Keratinocyte (primary cell): ENCODE data around the gene CHRNA7. TPM values are rescaled to one million over a fixed set of nuclear protein-coding genes. Genes with fewer than 3 reads are reported as not detected.
A peak's percentile ranks its signal among the peaks of the same experiment; 100 is the strongest.
"Not testable (repeated sequence)": the region's sequence is repeated elsewhere in the genome, so short reads cannot be mapped to it uniquely, and the experiment has no call there.

Experiments
- DNase-seq: peaks from one replicate; pipeline ENCODE4 v3.0.0-alpha.2; 2011; ENCODE audit warnings: low read depth, missing footprints, low spot score
- FAIRE-seq: peaks from 2 replicates; lab custom pipeline; 2011; peaks lifted over from hg19 to GRCh38; lab: Jason Lieb, UNC
- H2AFZ ChIP-seq: 2 replicates; pipeline ENCODE4 v1.6.0; 2012; ENCODE audit warnings: low read length, control low read depth, inconsistent platforms; ENCODE audit not compliant: control insufficient read depth
- H3K27ac ChIP-seq: 2 replicates; pipeline ENCODE4 v1.5.1; 2011; ENCODE audit warnings: low read length; ENCODE audit not compliant: control insufficient read depth, insufficient read depth
- H3K27me3 ChIP-seq: 3 replicates; pipeline ENCODE4 v1.6.0; 2011; ENCODE audit warnings: low read length; ENCODE audit not compliant: control insufficient read depth, insufficient read depth; ENCODE audit errors: extremely low read depth
- H3K36me3 ChIP-seq, 2 experiments: 2 replicates in 1 of 2; 3 replicates in 1 of 2; pipeline ENCODE4 v1.5.1; 2011; ENCODE audit warnings: low read length in 2 of 2, mild to moderate bottlenecking in 1 of 2; ENCODE audit not compliant: control insufficient read depth in 2 of 2, insufficient read depth in 2 of 2; ENCODE audit errors: extremely low read depth in 1 of 2
- H3K4me1 ChIP-seq: 3 replicates; pipeline ENCODE4 v1.5.1; 2011; ENCODE audit warnings: low read length; ENCODE audit not compliant: control insufficient read depth, insufficient read depth; ENCODE audit errors: extremely low read depth
- H3K4me2 ChIP-seq: 3 replicates; pipeline ENCODE4 v1.6.0; 2011; ENCODE audit warnings: low read depth, low read length; ENCODE audit not compliant: control insufficient read depth, insufficient read depth; ENCODE audit errors: extremely low read depth
- H3K4me3 ChIP-seq, 3 experiments: fragments of 200-600 bp in 1 of 3; sonication (generic) in 1 of 3; 2 replicates in 2 of 3; 3 replicates in 1 of 3; pipeline ENCODE4 v1.5.1; 2011 to 2016; ENCODE audit warnings: low read length in 3 of 3, mild to moderate bottlenecking in 3 of 3, control low read depth in 2 of 3, inconsistent platforms in 1 of 3, low read depth in 1 of 3, mixed read lengths in 1 of 3, mixed run types in 1 of 3, moderate library complexity in 1 of 3; ENCODE audit not compliant: control insufficient read depth in 2 of 3, insufficient read depth in 2 of 3; ENCODE audit errors: extremely low read depth in 1 of 3
- H3K79me2 ChIP-seq: 2 replicates; pipeline ENCODE4 v1.6.0; 2012; ENCODE audit warnings: low read length; ENCODE audit not compliant: control insufficient read depth, insufficient read depth
- H3K9ac ChIP-seq: 3 replicates; pipeline ENCODE4 v1.6.0; 2011; ENCODE audit warnings: low read length; ENCODE audit not compliant: control insufficient read depth, insufficient read depth; ENCODE audit errors: extremely low read depth
- H3K9me1 ChIP-seq: 3 replicates; pipeline ENCODE4 v1.6.0; 2011; ENCODE audit warnings: low read length; ENCODE audit not compliant: control insufficient read depth, insufficient read depth; ENCODE audit errors: extremely low read depth
- H3K9me3 ChIP-seq: 2 replicates; pipeline ENCODE4 v1.5.1; 2012; ENCODE audit warnings: low read depth, low read length; ENCODE audit not compliant: control insufficient read depth
- H4K20me1 ChIP-seq: 3 replicates; pipeline ENCODE4 v1.6.0; 2011; ENCODE audit warnings: low read length; ENCODE audit not compliant: control insufficient read depth, insufficient read depth; ENCODE audit errors: extremely low read depth
- EZH2 ChIP-seq: IDR thresholded peaks from one replicate; pipeline ENCODE4 v1.6.1; 2012; ENCODE audit warnings: inconsistent platforms, mild to moderate bottlenecking, low read length, moderate library complexity
- dilution Hi-C: fragments of 300-500 bp; cut with MboI; formaldehyde crosslinking; loops from one replicate; pipeline ENCODE4 v1.7.0; 2020; ENCODE audit warnings: low sequenced_read_pairs; ENCODE audit not compliant: extremely low pct_ligation_motif_present
- polyA plus RNA-seq, 5 experiments: library from polyadenylated mRNA; depleted of rRNA in 3 of 5; stranded (reverse) in 3 of 5; stranded (forward) in 1 of 5; unstranded in 1 of 5; fragments of >200 nt; gene quantifications; 1 replicate in 1 of 5; 2 replicates in 3 of 5; 3 replicates in 1 of 5; pipeline versions ENCODE4 v1.2.1 to v1.2.3, GENCODE V29; 2011 to 2012; ENCODE audit warnings: missing spikeins in 2 of 5, low read depth in 1 of 5, low replicate concordance in 1 of 5
- TF ChIP-seq, protein P1 (sequence below), 3 experiments: IDR thresholded peaks in 1 of 3; conservative IDR thresholded peaks in 1 of 3; optimal IDR thresholded peaks in 1 of 3; 2 replicates in 2 of 3; 3 replicates in 1 of 3; pipeline versions ENCODE3 to v1.5.1; 2011; ENCODE audit warnings: low read length in 3 of 3, mild to moderate bottlenecking in 3 of 3, moderate library complexity in 2 of 3, control low read depth in 1 of 3, inconsistent platforms in 1 of 3; ENCODE audit not compliant: insufficient read depth in 2 of 3; ENCODE audit errors: extremely low read depth in 1 of 3

CHRNA7 gene
- polyA plus RNA-seq, 1 donor (not counting 4 experiments of a cell fraction or from before 2014, with no cell fraction given): 0.93 TPM

DNA sequence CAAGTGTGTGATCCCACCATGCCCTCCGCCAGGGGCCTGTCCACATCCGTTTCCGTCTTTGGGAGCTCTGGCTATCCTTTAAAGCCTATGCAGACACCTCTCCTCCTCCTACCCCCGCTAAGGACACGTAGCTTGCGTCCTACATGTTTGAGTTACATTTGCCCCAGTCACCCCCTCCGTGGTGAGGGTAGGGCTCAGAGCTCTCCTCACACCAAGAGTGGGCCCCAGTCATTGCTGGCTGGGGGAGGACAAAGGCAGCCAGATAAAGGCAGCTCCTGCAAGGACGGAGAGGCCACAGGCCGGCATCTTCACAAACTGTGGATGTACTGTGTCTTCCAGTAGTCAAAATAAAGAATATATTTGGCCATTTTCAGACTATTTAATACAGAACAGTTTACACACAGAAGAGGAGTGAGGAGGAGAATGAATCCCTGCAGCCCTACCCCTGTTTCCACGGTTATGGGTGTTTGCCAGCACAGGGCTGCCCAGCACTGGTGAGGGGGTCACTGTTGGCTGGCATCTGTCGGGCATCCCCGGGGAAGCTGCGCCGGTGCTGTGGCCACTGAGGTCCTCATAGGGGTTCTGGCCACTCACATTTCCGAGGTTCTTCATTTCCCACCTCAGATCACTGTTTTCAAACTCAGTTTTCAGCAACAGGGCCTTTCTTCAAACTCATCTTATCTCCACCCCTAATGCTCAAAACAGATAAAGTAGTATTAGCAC, 118.7 kb downstream of the CHRNA7 start:
- H3K27ac ChIP-seq: no peak overlapping the region
- no peaks in the 10 kb centered on the region for H3K9me1 ChIP-seq
- FAIRE-seq (no peak), DNase-seq (no peak)
- no peak overlapping the region for H3K4me2 ChIP-seq
- no peaks in the 10 kb centered on the region for H3K79me2 ChIP-seq
- no peaks in the 10 kb centered on the region for H3K9me3 ChIP-seq
- no peaks in the 10 kb centered on the region for H3K27me3 ChIP-seq
- H4K20me1 ChIP-seq: no peaks in the 10 kb centered on the region
- dilution Hi-C loops: no loop called here
- H3K9ac ChIP-seq: no peak overlapping the region
- H2AFZ ChIP-seq: no peak overlapping the region
- H3K4me3 ChIP-seq: no peak overlapping the region
- TF ChIP-seq, protein P1, sequence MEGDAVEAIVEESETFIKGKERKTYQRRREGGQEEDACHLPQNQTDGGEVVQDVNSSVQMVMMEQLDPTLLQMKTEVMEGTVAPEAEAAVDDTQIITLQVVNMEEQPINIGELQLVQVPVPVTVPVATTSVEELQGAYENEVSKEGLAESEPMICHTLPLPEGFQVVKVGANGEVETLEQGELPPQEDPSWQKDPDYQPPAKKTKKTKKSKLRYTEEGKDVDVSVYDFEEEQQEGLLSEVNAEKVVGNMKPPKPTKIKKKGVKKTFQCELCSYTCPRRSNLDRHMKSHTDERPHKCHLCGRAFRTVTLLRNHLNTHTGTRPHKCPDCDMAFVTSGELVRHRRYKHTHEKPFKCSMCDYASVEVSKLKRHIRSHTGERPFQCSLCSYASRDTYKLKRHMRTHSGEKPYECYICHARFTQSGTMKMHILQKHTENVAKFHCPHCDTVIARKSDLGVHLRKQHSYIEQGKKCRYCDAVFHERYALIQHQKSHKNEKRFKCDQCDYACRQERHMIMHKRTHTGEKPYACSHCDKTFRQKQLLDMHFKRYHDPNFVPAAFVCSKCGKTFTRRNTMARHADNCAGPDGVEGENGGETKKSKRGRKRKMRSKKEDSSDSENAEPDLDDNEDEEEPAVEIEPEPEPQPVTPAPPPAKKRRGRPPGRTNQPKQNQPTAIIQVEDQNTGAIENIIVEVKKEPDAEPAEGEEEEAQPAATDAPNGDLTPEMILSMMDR (optimal IDR thresholded peaks at IDR 0.05 in 1 of 3, IDR thresholded peaks at IDR 0.05 in 1 of 3, conservative IDR thresholded peaks at IDR 0.05 in 1 of 3; ENCODE audit: extremely low read depth in 1 of 3, insufficient read depth in 2 of 3, low read length in 3 of 3): no peak
- TF ChIP-seq EZH2: no peak
- no peaks in the 10 kb centered on the region for H3K36me3 ChIP-seq
- no peaks in the 10 kb centered on the region for H3K4me1 ChIP-seq

- Histone ChIP-seq H3K27me3 (no peaks in the 10 kb centered on the region), H3K4me1 (no peaks in the 10 kb centered on the region), H3K27ac (no peak overlapping the region), H3K9me1 (no peaks in the 10 kb centered on the region), H2AFZ (no peak overlapping the region), H3K79me2 (no peaks in the 10 kb centered on the region), H3K9ac (no peak overlapping the region), H4K20me1 (no peaks in the 10 kb centered on the region), H3K4me2 (no peak overlapping the region), H3K9me3 (no peaks in the 10 kb centered on the region), H3K4me3 (no peak overlapping the region), H3K36me3 (no peaks in the 10 kb centered on the region)
- dilution Hi-C loops: no loop called here
- DNase-seq: no peak
- no peak for FAIRE-seq
- TF ChIP-seq EZH2: no peak
- TF ChIP-seq, protein P1 (optimal IDR thresholded peaks at IDR 0.05 in 1 of 3, IDR thresholded peaks at IDR 0.05 in 1 of 3, conservative IDR thresholded peaks at IDR 0.05 in 1 of 3; ENCODE audit: extremely low read depth in 1 of 3, insufficient read depth in 2 of 3, low read length in 3 of 3): no peak
These were observed 122.3 kb downstream of the CHRNA7 start for GRCh38 chr15:32152574-32152973.

DNA sequence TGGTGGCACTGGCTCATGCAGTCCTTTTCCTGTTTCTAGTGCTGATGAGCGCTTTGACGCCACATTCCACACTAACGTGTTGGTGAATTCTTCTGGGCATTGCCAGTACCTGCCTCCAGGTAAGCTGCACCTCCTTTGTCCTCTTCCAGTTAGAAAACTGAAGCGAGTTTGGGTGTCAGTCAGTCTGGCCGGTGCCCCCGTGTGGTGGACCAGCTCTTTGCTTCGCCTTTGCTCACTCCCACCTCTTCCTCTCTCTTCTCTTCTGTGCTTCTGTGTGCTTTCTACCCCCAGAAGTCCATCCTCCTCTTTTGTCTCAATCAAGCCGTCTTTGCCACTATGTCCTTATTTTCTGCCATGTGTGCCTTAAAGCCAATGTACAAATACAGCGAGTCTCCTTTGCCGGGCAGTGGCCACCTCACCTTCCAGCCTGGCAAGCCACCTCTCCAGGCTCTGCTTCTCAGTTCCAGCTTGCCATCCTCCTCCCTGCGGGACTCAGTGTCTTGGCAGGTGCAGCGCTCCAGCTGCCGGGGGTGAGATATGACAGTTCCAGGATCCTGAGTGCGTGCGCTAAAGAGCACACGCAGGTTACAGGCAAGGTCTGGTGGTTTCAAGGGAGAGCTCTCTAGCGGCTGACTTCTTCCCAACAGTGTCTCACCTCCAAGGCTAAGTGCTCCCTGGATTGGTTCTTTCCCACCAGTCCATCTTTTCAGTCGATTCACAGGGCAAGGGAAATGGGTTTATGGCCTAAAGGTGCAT, 123.7 kb downstream of the CHRNA7 start:
- H3K9me3 ChIP-seq, dilution Hi-C loops, H3K27me3 ChIP-seq, H3K4me2 ChIP-seq, DNase-seq, H3K9me1 ChIP-seq, H3K79me2 ChIP-seq, H3K4me1 ChIP-seq, H2AFZ ChIP-seq, H3K36me3 ChIP-seq, H3K9ac ChIP-seq, H4K20me1 ChIP-seq, H3K4me3 ChIP-seq, H3K27ac ChIP-seq: not testable (repeated sequence)
- FAIRE-seq: peak; percentile 59
